ENCODE data around the gene CIB2. TPM values are rescaled to one million over a fixed set of nuclear protein-coding genes. Genes with fewer than 3 reads are reported as not detected.

CIB2 gene
- total RNA-seq, 2 experiments from 2014 or later, result 0.82 to 1.7 TPM

DNA sequence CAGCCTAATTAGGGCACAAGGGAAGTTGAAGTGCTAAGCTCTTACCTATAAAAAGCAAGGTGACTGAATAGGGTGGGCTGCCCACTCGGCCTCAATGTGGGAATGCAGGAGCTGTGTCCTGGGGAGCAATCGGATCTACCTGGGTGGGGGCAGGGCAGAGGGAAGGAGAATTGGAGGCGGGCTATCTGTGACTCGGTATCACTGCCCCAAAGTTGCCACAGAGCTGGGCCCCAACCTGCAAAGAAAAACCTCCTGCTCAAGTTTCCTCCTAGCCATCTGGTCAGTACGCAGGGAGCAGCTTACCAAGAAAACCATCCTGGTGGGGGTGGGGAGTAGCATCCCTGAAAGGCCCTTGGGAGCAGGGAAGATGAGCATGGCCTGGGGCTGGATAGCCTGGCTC is 10.7 kb downstream of the CIB2 start:
- Histone ChIP-seq H3K36me3 (ENCODE audit: insufficient read depth, low read length) (no peaks in the 10 kb centered on the region), H3K4me1 (ENCODE audit: insufficient read depth, low read length) (no peaks in the 10 kb centered on the region), H3K4me3 (ENCODE audit: low read length) (no peak overlapping the region), H3K9me3 (ENCODE audit: control insufficient read depth in 1 of 2, insufficient read depth in 1 of 2, low read length in 2 of 2) (no peaks in the 10 kb centered on the region), H3K27ac (ENCODE audit: low read depth in 1 of 2, low read length in 2 of 2) (no peak overlapping the region), H3K27me3 (ENCODE audit: control insufficient read depth in 1 of 2, insufficient read depth in 2 of 2, low read length in 2 of 2) (no peaks in the 10 kb centered on the region)
- intact Hi-C loops (cut with DNase I, micrococcal nuclease), result no loop called here
- Mint-ChIP-seq H3K9me3 (no peaks in the 10 kb centered on the region), H3K4me3 (no peak overlapping the region), H3K27me3 (no peaks in the 10 kb centered on the region), H3K4me1 (ENCODE audit: low read depth) (no peaks in the 10 kb centered on the region), H3K27ac (no peak overlapping the region), H3K36me3 (ENCODE audit: low read depth) (no peaks in the 10 kb centered on the region)
- no peak for ATAC-seq (ENCODE audit: poor library complexity)
- DNase-seq, result no peak
- ChIA-PET POLR2A (no interaction called here), CTCF (interaction anchor here (1.0 kb wide), 1 partner anchor 75 kb away, joined by 3 read pairs; no protein-coding TSS in a partner anchor)
- TF ChIP-seq, protein P1, sequence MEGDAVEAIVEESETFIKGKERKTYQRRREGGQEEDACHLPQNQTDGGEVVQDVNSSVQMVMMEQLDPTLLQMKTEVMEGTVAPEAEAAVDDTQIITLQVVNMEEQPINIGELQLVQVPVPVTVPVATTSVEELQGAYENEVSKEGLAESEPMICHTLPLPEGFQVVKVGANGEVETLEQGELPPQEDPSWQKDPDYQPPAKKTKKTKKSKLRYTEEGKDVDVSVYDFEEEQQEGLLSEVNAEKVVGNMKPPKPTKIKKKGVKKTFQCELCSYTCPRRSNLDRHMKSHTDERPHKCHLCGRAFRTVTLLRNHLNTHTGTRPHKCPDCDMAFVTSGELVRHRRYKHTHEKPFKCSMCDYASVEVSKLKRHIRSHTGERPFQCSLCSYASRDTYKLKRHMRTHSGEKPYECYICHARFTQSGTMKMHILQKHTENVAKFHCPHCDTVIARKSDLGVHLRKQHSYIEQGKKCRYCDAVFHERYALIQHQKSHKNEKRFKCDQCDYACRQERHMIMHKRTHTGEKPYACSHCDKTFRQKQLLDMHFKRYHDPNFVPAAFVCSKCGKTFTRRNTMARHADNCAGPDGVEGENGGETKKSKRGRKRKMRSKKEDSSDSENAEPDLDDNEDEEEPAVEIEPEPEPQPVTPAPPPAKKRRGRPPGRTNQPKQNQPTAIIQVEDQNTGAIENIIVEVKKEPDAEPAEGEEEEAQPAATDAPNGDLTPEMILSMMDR (IDR thresholded peaks at IDR 0.05), result no peak

DNA sequence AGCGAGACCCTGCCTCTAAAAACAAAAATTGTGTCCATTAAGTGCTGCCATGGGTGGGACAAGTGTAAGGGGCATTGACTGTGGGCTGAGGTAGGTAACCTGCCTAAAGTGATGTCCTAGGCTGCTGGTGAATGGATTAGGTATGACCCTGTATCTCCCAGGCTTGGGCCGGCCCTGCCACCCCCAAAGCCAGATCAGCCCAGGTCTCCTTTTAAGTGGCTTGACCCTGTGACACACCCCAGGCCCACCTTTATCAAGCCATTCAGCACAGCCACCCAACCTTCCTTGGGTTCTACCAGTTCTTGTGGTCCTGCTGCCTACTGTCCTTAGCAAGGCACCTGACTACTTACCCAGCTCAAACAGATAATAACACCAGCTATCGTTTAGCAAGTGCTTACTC is 18.7 kb downstream of the CIB2 start:
- Mint-ChIP-seq H3K9me3 (no peaks in the 10 kb centered on the region), H3K36me3 (ENCODE audit: low read depth) (no peaks in the 10 kb centered on the region), H3K4me3 (no peak overlapping the region), H3K27me3 (no peaks in the 10 kb centered on the region), H3K27ac (no peak overlapping the region), H3K4me1 (ENCODE audit: low read depth) (peaks cover 4% of the 10 kb centered on the region)
- Histone ChIP-seq H3K9me3 (ENCODE audit: control insufficient read depth in 1 of 2, insufficient read depth in 1 of 2, low read length in 2 of 2) (no peaks in the 10 kb centered on the region), H3K27ac (ENCODE audit: low read depth in 1 of 2, low read length in 2 of 2) (no peak overlapping the region), H3K36me3 (ENCODE audit: insufficient read depth, low read length) (no peaks in the 10 kb centered on the region), H3K27me3 (ENCODE audit: control insufficient read depth in 1 of 2, insufficient read depth in 2 of 2, low read length in 2 of 2) (no peaks in the 10 kb centered on the region), H3K4me3 (ENCODE audit: low read length) (no peak overlapping the region), H3K4me1 (ENCODE audit: insufficient read depth, low read length) (peaks cover 5% of the 10 kb centered on the region)
- ChIA-PET CTCF (interaction anchor here (0.6 to 3.5 kb wide), 19 partner anchors 10 to 639 kb away, joined by 3 to 57 read pairs (median 4); partner anchors contain the start of genes CIB2 and IDH3A), POLR2A (no interaction called here)
- TF ChIP-seq, protein P1 (IDR thresholded peaks at IDR 0.05), result no peak
- intact Hi-C loops (cut with DNase I, micrococcal nuclease), result loop anchor here (2.0 to 5.0 kb wide), 4 partner anchors 18 to 640 kb away; partner anchors contain the start of gene CIB2 (in 1 of the 2)
- DNase-seq, result no peak
- ATAC-seq (ENCODE audit: poor library complexity), result no peak

DNA sequence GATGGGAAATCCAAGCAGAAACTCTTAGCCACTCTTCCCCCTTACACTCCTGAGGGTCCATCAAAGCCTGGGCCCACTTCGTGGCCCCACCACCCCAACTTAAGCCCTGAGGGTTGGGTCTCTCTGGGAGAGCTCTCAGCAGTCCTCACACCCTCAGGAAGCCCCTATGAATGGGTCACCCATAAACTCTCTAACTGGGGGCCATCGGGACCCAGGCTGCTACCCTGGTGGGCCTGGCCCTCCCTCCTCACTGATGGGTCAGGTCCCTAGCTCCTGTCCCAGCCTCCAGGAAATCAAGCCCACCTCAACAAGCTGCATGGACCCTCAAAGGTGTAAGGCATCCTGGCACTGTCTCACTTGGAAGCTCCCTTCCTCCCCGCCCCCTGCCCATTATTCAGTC is 19.5 kb downstream of the CIB2 start:
- no peak for ATAC-seq (ENCODE audit: poor library complexity)
- CTCF ChIA-PET, result interaction anchor here (0.6 to 3.5 kb wide), 5 partner anchors 22 to 153 kb away, joined by 3 to 57 read pairs (median 3); no protein-coding TSS in a partner anchor

More for the DNA sequence above, 19.5 kb downstream of the CIB2 start:
- DNase-seq, result no peak
- TF ChIP-seq, protein P1 (IDR thresholded peaks at IDR 0.05), result no peak
- H3K27ac ChIP-seq (ENCODE audit: low read depth in 1 of 2, low read length in 2 of 2), result no peak overlapping the region
- Mint-ChIP-seq H3K36me3 (ENCODE audit: low read depth) (no peaks in the 10 kb centered on the region), H3K27me3 (no peaks in the 10 kb centered on the region), H3K9me3 (no peaks in the 10 kb centered on the region), H3K27ac (no peak overlapping the region), H3K4me1 (ENCODE audit: low read depth) (peaks cover 5% of the 10 kb centered on the region), H3K4me3 (no peak overlapping the region)
- H3K27me3 ChIP-seq (ENCODE audit: control insufficient read depth in 1 of 2, insufficient read depth in 2 of 2, low read length in 2 of 2), result no peaks in the 10 kb centered on the region
- H3K4me1 ChIP-seq (ENCODE audit: insufficient read depth, low read length), result peaks cover 5% of the 10 kb centered on the region
- intact Hi-C loops (cut with DNase I, micrococcal nuclease), result loop anchor here (2.0 to 5.0 kb wide), 4 partner anchors 19 to 641 kb away; partner anchors contain the start of gene CIB2 (in 1 of the 2)
- H3K36me3 ChIP-seq (ENCODE audit: insufficient read depth, low read length), result no peaks in the 10 kb centered on the region
- no peak overlapping the region for H3K4me3 ChIP-seq (ENCODE audit: low read length)
- POLR2A ChIA-PET, result no interaction called here
- H3K9me3 ChIP-seq (ENCODE audit: control insufficient read depth in 1 of 2, insufficient read depth in 1 of 2, low read length in 2 of 2), result no peaks in the 10 kb centered on the region
